Spleen (tissue), 7 donors: Measurements from ENCODE around the gene XRCC4.

ENCODE experiments used
- POLR2A ChIP-seq, 3 donors: fragments of 450-650 bp; IDR thresholded peaks; one replicate each; pipeline ENCODE4 v1.5.1; 2017; ENCODE audit warnings: antibody characterized with exemption in 3 of 3, mild to moderate bottlenecking in 1 of 3
- POLR2AphosphoS5 ChIP-seq, 3 donors: sonication (generic); formaldehyde crosslinking; IDR thresholded peaks; one replicate each; pipeline ENCODE4 v1.5.1; 2017; ENCODE audit warnings: antibody characterized with exemption in 3 of 3
- TF ChIP-seq, protein P1 (sequence below), 11 experiments: fragments of 200-600 bp in 7 of 11; fragments of 450-650 bp in 4 of 11; sonication (generic) in 4 of 11; IDR thresholded peaks in 8 of 11; conservative IDR thresholded peaks in 3 of 11; 1 replicate in 7 of 11; 2 replicates in 4 of 11; pipeline versions ENCODE4 v1.4.0 to v1.8.0; 2016 to 2021; ENCODE audit warnings: antibody characterized with exemption in 11 of 11, inconsistent platforms in 4 of 11, mild to moderate bottlenecking in 1 of 11
- donor health status: DM: no; HTN: no; CAD: no; lungs with moderate emphysema.
- donor health status: DM: no; HTN: no; CAD: no.
- donor health status: DM: no; HTN: no; CAD: no.

DNA sequence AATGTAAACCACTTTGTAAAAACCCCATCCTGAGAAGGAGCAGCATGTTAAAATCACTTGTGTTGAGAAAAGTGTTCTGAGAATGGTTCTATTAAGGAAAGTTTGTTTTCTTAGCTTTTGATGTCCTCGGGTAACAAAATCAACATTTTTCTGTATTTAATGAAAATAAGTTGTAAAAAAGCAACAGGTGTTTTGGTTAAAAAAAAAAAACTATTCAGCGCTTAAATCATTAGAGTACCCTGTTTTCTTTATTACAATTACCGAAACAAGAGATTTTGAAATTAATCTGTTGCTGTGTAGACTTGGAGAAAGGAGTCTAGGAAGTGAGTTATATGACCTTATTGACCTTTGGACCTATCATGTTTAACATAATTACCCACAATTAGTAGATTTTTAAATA is 167.7 kb downstream of the XRCC4 start:
- TF ChIP-seq, protein P1, sequence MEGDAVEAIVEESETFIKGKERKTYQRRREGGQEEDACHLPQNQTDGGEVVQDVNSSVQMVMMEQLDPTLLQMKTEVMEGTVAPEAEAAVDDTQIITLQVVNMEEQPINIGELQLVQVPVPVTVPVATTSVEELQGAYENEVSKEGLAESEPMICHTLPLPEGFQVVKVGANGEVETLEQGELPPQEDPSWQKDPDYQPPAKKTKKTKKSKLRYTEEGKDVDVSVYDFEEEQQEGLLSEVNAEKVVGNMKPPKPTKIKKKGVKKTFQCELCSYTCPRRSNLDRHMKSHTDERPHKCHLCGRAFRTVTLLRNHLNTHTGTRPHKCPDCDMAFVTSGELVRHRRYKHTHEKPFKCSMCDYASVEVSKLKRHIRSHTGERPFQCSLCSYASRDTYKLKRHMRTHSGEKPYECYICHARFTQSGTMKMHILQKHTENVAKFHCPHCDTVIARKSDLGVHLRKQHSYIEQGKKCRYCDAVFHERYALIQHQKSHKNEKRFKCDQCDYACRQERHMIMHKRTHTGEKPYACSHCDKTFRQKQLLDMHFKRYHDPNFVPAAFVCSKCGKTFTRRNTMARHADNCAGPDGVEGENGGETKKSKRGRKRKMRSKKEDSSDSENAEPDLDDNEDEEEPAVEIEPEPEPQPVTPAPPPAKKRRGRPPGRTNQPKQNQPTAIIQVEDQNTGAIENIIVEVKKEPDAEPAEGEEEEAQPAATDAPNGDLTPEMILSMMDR (IDR thresholded peaks at IDR 0.05 in 8 of 11, conservative IDR thresholded peaks at IDR 0.05 in 3 of 11): no peak
- TF ChIP-seq POLR2AphosphoS5 (IDR thresholded peaks at IDR 0.05) (no peak), POLR2A (IDR thresholded peaks at IDR 0.05) (no peak)
